HEK293 (cell line): ENCODE data around the gene HIC1.

Source experiments
- FEZF1 ChIP-seq: fragments of 450-650 bp; formaldehyde crosslinking; IDR thresholded peaks from 2 replicates; pipeline ENCODE4 v1.5.1; 2016; ENCODE audit warnings: missing biosample characterization, missing genetic modification characterization
- GLI2 ChIP-seq: fragments of 450-650 bp; formaldehyde crosslinking; IDR thresholded peaks from 2 replicates; pipeline ENCODE4; 2017; ENCODE audit warnings: missing biosample characterization, missing genetic modification characterization, low read depth, borderline replicate concordance
- OSR2 ChIP-seq: fragments of 450-650 bp; formaldehyde crosslinking; IDR thresholded peaks from 2 replicates; pipeline ENCODE4 v1.5.1; 2016; ENCODE audit warnings: missing biosample characterization, missing genetic modification characterization
- PRDM4 ChIP-seq: fragments of 450-650 bp; formaldehyde crosslinking; IDR thresholded peaks from 2 replicates; pipeline ENCODE4 v1.5.1; 2017; ENCODE audit warnings: missing biosample characterization, missing genetic modification characterization
- WT1 ChIP-seq: fragments of 450-650 bp; formaldehyde crosslinking; IDR thresholded peaks from 2 replicates; pipeline ENCODE4 v1.5.1; 2016; ENCODE audit warnings: missing biosample characterization, missing genetic modification characterization
- ZBTB49 ChIP-seq: fragments of 450-650 bp; formaldehyde crosslinking; IDR thresholded peaks from 2 replicates; pipeline ENCODE4 v1.5.1; 2016; ENCODE audit warnings: missing biosample characterization, missing genetic modification characterization, low read depth
- ZNF114 ChIP-seq: fragments of 450-650 bp; formaldehyde crosslinking; IDR thresholded peaks from 2 replicates; pipeline ENCODE4 v1.5.0; 2017; ENCODE audit warnings: missing biosample characterization, missing genetic modification characterization
- ZNF133 ChIP-seq: fragments of 450-650 bp; formaldehyde crosslinking; IDR thresholded peaks from 2 replicates; pipeline ENCODE4 v1.5.1; 2016; ENCODE audit warnings: missing biosample characterization, missing genetic modification characterization
- ZNF174 ChIP-seq: fragments of 450-650 bp; formaldehyde crosslinking; IDR thresholded peaks from 2 replicates; pipeline ENCODE4 v1.5.0; 2017; ENCODE audit warnings: missing biosample characterization, mild to moderate bottlenecking, missing genetic modification characterization
- ZNF37A ChIP-seq: fragments of 450-650 bp; IDR thresholded peaks from 2 replicates; pipeline ENCODE4 v1.5.1; 2018; ENCODE audit warnings: missing biosample characterization, missing genetic modification characterization
- ZNF416 ChIP-seq: fragments of 450-650 bp; formaldehyde crosslinking; IDR thresholded peaks from 2 replicates; pipeline ENCODE4 v1.5.1; 2016; ENCODE audit warnings: missing biosample characterization, missing genetic modification characterization
- ZNF426 ChIP-seq: fragments of 450-650 bp; formaldehyde crosslinking; IDR thresholded peaks from 2 replicates; pipeline ENCODE4 v1.5.1; 2017; ENCODE audit warnings: missing biosample characterization, missing genetic modification characterization, mild to moderate bottlenecking, inconsistent platforms, moderate library complexity
- ZNF449 ChIP-seq: fragments of 450-650 bp; formaldehyde crosslinking; IDR thresholded peaks from 2 replicates; pipeline ENCODE4 v1.5.1; 2017; ENCODE audit warnings: missing biosample characterization, mild to moderate bottlenecking, missing genetic modification characterization, moderate library complexity
- ZNF529 ChIP-seq: fragments of 450-650 bp; formaldehyde crosslinking; IDR thresholded peaks from 2 replicates; pipeline ENCODE4 v1.5.1; 2017; ENCODE audit warnings: missing genetic modification characterization, missing biosample characterization; ENCODE audit not compliant: insufficient replicate concordance
- ZNF707 ChIP-seq: fragments of 450-650 bp; formaldehyde crosslinking; IDR thresholded peaks from 2 replicates; pipeline ENCODE4 v1.5.1; 2016; ENCODE audit warnings: missing biosample characterization, missing genetic modification characterization
- ZNF777 ChIP-seq: fragments of 450-650 bp; formaldehyde crosslinking; IDR thresholded peaks from 2 replicates; pipeline ENCODE4 v1.5.1; 2017; ENCODE audit warnings: missing biosample characterization, missing genetic modification characterization, borderline replicate concordance
- ZNF830 ChIP-seq: fragments of 450-650 bp; IDR thresholded peaks from 2 replicates; pipeline ENCODE4 v1.5.0; 2018; ENCODE audit warnings: missing biosample characterization, missing genetic modification characterization, low read depth, mild to moderate bottlenecking, moderate library complexity
- TF ChIP-seq, protein P1 (sequence below): fragments of 450-650 bp; formaldehyde crosslinking; optimal IDR thresholded peaks from 2 replicates; pipeline ENCODE3; 2016; ENCODE audit warnings: missing biosample characterization, mild to moderate bottlenecking, missing genetic modification characterization
- TF ChIP-seq, protein P2 (sequence below): fragments of 450-650 bp; formaldehyde crosslinking; conservative IDR thresholded peaks from 2 replicates; pipeline ENCODE4 v1.5.1; 2016; ENCODE audit warnings: low read depth, missing biosample characterization, missing genetic modification characterization
- TF ChIP-seq, protein P3 (sequence below): fragments of 450-650 bp; formaldehyde crosslinking; conservative IDR thresholded peaks from 2 replicates; pipeline ENCODE4 v1.5.1; 2016; ENCODE audit warnings: low read depth, missing biosample characterization, missing genetic modification characterization
- TF ChIP-seq, protein P4 (sequence below): fragments of 450-650 bp; formaldehyde crosslinking; IDR thresholded peaks from 2 replicates; pipeline ENCODE4 v1.5.1; 2016; ENCODE audit warnings: missing biosample characterization, missing genetic modification characterization

Gene HIC1

DNA sequence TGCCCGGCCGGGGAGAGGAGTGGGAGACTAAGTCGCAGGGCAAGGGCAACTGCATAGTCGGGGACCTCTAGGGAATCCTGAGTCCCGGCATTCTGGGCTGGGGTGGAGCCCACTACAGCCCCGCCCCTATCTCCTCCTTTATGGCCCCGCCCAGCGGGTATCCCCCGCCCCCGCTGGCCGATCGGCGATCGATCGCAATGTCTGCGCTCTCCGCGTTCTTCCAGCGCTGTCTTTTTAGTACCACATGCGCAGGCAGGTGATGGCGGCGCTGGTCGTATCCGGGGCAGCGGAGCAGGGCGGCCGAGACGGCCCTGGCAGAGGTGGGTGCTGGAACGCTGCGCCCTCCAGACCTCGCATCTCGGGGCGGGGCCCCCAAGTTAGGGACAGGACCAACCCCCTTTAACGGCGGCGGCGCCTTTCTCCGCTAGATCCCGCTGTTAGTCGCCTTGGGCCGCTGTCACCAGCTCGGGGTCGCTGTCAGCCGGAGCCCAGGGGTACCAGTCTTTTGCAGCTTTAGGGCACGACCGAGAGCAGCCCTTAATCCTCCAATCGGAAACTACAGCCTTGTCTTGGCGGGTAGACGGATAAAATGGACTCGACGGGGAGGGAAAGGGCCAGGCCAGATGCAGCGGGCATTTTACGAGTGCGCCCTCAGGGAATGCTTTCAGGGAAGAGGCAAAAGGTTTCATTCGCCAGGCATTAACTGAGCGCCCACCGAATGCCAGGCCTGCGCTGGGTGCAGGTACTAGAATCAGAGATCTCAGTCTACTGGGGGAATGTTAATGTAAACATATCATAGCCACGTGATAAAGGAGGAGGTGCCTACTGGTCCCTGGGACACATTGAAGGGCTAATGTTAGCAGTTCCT, 24.8 kb upstream of the HIC1 start, which contains the start of gene DPH1 (continued):
- 0 out of 2 replicates have a peak, but pooled peaks have one; percentile 30 for TF ChIP-seq PRDM4 (tag by site-specific recombination)
- TF ChIP-seq ZNF529 (tag by site-specific recombination): no peak
- TF ChIP-seq ZNF426 (tag by site-specific recombination): no peak
- no peak for TF ChIP-seq ZNF707 (tag by site-specific recombination)
- TF ChIP-seq ZNF830 (tag by site-specific recombination): no peak
- TF ChIP-seq WT1 (tag by site-specific recombination): 0 out of 2 replicates have a peak, but pooled peaks have one; percentile 16
- no peak for TF ChIP-seq GLI2 (tag by site-specific recombination)
- TF ChIP-seq ZBTB49: no peak
- TF ChIP-seq FEZF1: peak; percentile 86
- TF ChIP-seq, protein P1, sequence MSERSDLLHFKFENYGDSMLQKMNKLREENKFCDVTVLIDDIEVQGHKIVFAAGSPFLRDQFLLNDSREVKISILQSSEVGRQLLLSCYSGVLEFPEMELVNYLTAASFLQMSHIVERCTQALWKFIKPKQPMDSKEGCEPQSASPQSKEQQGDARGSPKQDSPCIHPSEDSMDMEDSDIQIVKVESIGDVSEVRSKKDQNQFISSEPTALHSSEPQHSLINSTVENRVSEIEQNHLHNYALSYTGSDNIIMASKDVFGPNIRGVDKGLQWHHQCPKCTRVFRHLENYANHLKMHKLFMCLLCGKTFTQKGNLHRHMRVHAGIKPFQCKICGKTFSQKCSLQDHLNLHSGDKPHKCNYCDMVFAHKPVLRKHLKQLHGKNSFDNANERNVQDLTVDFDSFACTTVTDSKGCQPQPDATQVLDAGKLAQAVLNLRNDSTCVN: peak; percentile 50
- no peak for TF ChIP-seq ZNF133 (tag by site-specific recombination)
- TF ChIP-seq ZNF174 (tag by site-specific recombination): no peak
- peak; percentile 51; the same call in 1 of the 2 replicates for TF ChIP-seq ZNF37A (tag by site-specific recombination)
- no peak for TF ChIP-seq OSR2 (tag by site-specific recombination)
- no peak for TF ChIP-seq ZNF114
- TF ChIP-seq, protein P2, sequence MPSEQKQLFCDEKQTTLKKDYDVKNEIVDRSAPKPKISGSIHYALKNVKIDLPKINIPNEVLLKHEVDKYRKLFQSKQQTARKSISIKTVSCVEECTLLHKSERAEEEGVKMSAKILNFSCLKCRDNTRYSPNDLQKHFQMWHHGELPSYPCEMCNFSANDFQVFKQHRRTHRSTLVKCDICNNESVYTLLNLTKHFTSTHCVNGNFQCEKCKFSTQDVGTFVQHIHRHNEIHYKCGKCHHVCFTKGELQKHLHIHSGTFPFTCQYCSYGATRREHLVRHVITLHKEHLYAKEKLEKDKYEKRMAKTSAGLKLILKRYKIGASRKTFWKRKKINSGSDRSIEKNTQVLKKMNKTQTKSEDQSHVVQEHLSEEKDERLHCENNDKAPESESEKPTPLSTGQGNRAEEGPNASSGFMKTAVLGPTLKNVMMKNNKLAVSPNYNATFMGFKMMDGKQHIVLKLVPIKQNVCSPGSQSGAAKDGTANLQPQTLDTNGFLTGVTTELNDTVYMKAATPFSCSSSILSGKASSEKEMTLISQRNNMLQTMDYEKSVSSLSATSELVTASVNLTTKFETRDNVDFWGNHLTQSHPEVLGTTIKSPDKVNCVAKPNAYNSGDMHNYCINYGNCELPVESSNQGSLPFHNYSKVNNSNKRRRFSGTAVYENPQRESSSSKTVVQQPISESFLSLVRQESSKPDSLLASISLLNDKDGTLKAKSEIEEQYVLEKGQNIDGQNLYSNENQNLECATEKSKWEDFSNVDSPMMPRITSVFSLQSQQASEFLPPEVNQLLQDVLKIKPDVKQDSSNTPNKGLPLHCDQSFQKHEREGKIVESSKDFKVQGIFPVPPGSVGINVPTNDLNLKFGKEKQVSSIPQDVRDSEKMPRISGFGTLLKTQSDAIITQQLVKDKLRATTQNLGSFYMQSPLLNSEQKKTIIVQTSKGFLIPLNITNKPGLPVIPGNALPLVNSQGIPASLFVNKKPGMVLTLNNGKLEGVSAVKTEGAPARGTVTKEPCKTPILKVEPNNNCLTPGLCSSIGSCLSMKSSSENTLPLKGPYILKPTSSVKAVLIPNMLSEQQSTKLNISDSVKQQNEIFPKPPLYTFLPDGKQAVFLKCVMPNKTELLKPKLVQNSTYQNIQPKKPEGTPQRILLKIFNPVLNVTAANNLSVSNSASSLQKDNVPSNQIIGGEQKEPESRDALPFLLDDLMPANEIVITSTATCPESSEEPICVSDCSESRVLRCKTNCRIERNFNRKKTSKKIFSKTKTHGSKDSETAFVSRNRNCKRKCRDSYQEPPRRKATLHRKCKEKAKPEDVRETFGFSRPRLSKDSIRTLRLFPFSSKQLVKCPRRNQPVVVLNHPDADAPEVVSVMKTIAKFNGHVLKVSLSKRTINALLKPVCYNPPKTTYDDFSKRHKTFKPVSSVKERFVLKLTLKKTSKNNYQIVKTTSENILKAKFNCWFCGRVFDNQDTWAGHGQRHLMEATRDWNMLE: peak; percentile 69
- TF ChIP-seq, protein P3, sequence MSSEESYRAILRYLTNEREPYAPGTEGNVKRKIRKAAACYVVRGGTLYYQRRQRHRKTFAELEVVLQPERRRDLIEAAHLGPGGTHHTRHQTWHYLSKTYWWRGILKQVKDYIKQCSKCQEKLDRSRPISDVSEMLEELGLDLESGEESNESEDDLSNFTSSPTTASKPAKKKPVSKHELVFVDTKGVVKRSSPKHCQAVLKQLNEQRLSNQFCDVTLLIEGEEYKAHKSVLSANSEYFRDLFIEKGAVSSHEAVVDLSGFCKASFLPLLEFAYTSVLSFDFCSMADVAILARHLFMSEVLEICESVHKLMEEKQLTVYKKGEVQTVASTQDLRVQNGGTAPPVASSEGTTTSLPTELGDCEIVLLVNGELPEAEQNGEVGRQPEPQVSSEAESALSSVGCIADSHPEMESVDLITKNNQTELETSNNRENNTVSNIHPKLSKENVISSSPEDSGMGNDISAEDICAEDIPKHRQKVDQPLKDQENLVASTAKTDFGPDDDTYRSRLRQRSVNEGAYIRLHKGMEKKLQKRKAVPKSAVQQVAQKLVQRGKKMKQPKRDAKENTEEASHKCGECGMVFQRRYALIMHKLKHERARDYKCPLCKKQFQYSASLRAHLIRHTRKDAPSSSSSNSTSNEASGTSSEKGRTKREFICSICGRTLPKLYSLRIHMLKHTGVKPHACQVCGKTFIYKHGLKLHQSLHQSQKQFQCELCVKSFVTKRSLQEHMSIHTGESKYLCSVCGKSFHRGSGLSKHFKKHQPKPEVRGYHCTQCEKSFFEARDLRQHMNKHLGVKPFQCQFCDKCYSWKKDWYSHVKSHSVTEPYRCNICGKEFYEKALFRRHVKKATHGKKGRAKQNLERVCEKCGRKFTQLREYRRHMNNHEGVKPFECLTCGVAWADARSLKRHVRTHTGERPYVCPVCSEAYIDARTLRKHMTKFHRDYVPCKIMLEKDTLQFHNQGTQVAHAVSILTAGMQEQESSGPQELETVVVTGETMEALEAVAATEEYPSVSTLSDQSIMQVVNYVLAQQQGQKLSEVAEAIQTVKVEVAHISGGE (tag by site-specific recombination): no peak
- 0 out of 2 replicates have a peak, but pooled peaks have one; percentile 16 for TF ChIP-seq ZNF449
- TF ChIP-seq, protein P4, sequence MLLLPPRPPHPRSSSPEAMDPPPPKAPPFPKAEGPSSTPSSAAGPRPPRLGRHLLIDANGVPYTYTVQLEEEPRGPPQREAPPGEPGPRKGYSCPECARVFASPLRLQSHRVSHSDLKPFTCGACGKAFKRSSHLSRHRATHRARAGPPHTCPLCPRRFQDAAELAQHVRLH (tag by site-specific recombination): peak; percentile 75
- TF ChIP-seq ZNF777: peak; percentile 24; the same call in 1 of the 2 replicates
- no peak for TF ChIP-seq ZNF416 (tag by site-specific recombination)
